Colon (tissue), 2 donors: Measurements from ENCODE around the gene MYO1D.
A peak's percentile ranks its signal among the peaks of the same experiment; 100 is the strongest.
"Not testable (repeated sequence)": the region's sequence is repeated elsewhere in the genome, so short reads cannot be mapped to it uniquely, and the experiment has no call there.

Experiments used
- FAIRE-seq: peaks from 2 replicates; lab custom pipeline; 2012; peaks lifted over from hg19 to GRCh38; lab: Jason Lieb, UNC
- donor health status: control.
- donor health status: control.

The MYO1D gene

GRCh38 chr17:32855620-32856019 lies 21.3 kb downstream of the MYO1D start:
- FAIRE-seq, result no peak

GRCh38 chr17:32854832-32855389 lies 22.0 kb downstream of the MYO1D start:
- FAIRE-seq, result peak; percentile 95

- FAIRE-seq, result no peak
Observed at GRCh38 chr17:32854207-32854606, 22.7 kb downstream of the MYO1D start.

- no peak for FAIRE-seq
Observed at GRCh38 chr17:32852811-32853210, 24.1 kb downstream of the MYO1D start.

- no peak for FAIRE-seq
Observed at GRCh38 chr17:32849879-32850278, 27.0 kb downstream of the MYO1D start.

- FAIRE-seq, result peak; percentile 31
Observed at GRCh38 chr17:32847977-32848376, 28.9 kb downstream of the MYO1D start.

- no peak for FAIRE-seq
Observed at GRCh38 chr17:32846143-32846542, 30.8 kb downstream of the MYO1D start.

GRCh38 chr17:32840241-32840640 lies 36.7 kb downstream of the MYO1D start:
- FAIRE-seq, result no peak

- no peak for FAIRE-seq
Observed at GRCh38 chr17:32836527-32836926, 40.4 kb downstream of the MYO1D start.

- FAIRE-seq, result no peak
Observed at GRCh38 chr17:32835291-32835761, 41.6 kb downstream of the MYO1D start.

GRCh38 chr17:32834104-32834503 lies 42.8 kb downstream of the MYO1D start:
- no peak for FAIRE-seq

- FAIRE-seq, result no peak
Observed at GRCh38 chr17:32833526-32833925, 43.4 kb downstream of the MYO1D start.

GRCh38 chr17:32833076-32833475 lies 43.8 kb downstream of the MYO1D start:
- no peak for FAIRE-seq

- FAIRE-seq, result no peak
Observed at GRCh38 chr17:32831627-32832243, 45.2 kb downstream of the MYO1D start.

GRCh38 chr17:32831223-32831622 lies 45.7 kb downstream of the MYO1D start:
- no peak for FAIRE-seq

GRCh38 chr17:32828822-32829221 lies 48.1 kb downstream of the MYO1D start:
- FAIRE-seq, result no peak

- no peak for FAIRE-seq
Observed at GRCh38 chr17:32827227-32827626, 49.7 kb downstream of the MYO1D start.

- no peak for FAIRE-seq
Observed at GRCh38 chr17:32826076-32826475, 50.8 kb downstream of the MYO1D start.

- FAIRE-seq, result no peak
Observed at GRCh38 chr17:32824334-32824733, 52.6 kb downstream of the MYO1D start.

GRCh38 chr17:32822996-32823395 lies 53.9 kb downstream of the MYO1D start:
- FAIRE-seq, result no peak

GRCh38 chr17:32821987-32822934 lies 54.7 kb downstream of the MYO1D start:
- FAIRE-seq, result not testable (repeated sequence)

GRCh38 chr17:32820440-32820839 lies 56.5 kb downstream of the MYO1D start:
- no peak for FAIRE-seq

GRCh38 chr17:32819787-32820186 lies 57.1 kb downstream of the MYO1D start:
- FAIRE-seq, result no peak
